Pulmonary artery endothelial cell (primary cell): ENCODE data around the gene CDH23. TPM values are rescaled to one million over a fixed set of nuclear protein-coding genes. Genes with fewer than 3 reads are reported as not detected.

Experiments used
- DNase-seq: peaks from one replicate; pipeline ENCODE4 v3.0.0-alpha.2; 2011; ENCODE audit warnings: low read depth, low spot score
- total RNA-seq: library from RNA; depleted of rRNA; stranded (reverse); fragments of >200 nt; gene quantifications from 2 replicates; pipeline ENCODE4 v1.2.3, GENCODE V29; 2014

CDH23 gene
- total RNA-seq, 1 donor from 2014 or later, result 0.07 TPM

GRCh38 chr10:71771204-71771603 is 374.5 kb downstream of the CDH23 start:
- DNase-seq, result no peak

GRCh38 chr10:71771821-71772617 is 375.3 kb downstream of the CDH23 start:
- no peak for DNase-seq

GRCh38 chr10:71772832-71773220 is 376.1 kb downstream of the CDH23 start:
- DNase-seq, result no peak

GRCh38 chr10:71773221-71773971 is 376.7 kb downstream of the CDH23 start, which contains the start of gene VSIR:
Gene VSIR, minus strand, starts transcription at chr10:71773520. Its CDS starts 81 bp downstream, at chr10:71773439.
- DNase-seq, result no peak

GRCh38 chr10:71774916-71775702 is 378.4 kb downstream of the CDH23 start:
- no peak for DNase-seq

- DNase-seq, result no peak
Measured at GRCh38 chr10:71776481-71776925, 379.8 kb downstream of the CDH23 start.

GRCh38 chr10:71777213-71777985 is 380.7 kb downstream of the CDH23 start:
- no peak for DNase-seq

GRCh38 chr10:71778071-71778825 is 381.5 kb downstream of the CDH23 start:
- DNase-seq, result no peak

GRCh38 chr10:71779641-71780040 is 382.9 kb downstream of the CDH23 start:
- DNase-seq, result no peak

- no peak for DNase-seq
Measured at GRCh38 chr10:71780156-71780555, 383.4 kb downstream of the CDH23 start.

GRCh38 chr10:71780719-71781118 is 384.0 kb downstream of the CDH23 start:
- DNase-seq, result no peak

GRCh38 chr10:71782221-71782916 is 385.6 kb downstream of the CDH23 start:
- DNase-seq, result no peak

- no peak for DNase-seq
Measured at GRCh38 chr10:71782917-71783490, 386.3 kb downstream of the CDH23 start.

- DNase-seq, result no peak
Measured at GRCh38 chr10:71783917-71784678, 387.4 kb downstream of the CDH23 start.

GRCh38 chr10:71784679-71785272 is 388.1 kb downstream of the CDH23 start:
- no peak for DNase-seq

GRCh38 chr10:71788954-71789353 is 392.2 kb downstream of the CDH23 start:
- DNase-seq, result no peak

GRCh38 chr10:71789871-71790270 is 393.2 kb downstream of the CDH23 start:
- no peak for DNase-seq
